GM10847 (cell line): ENCODE measurements around the gene KLHL6.
A peak's percentile ranks its signal among the peaks of the same experiment; 100 is the strongest.

Source experiments
- POLR2A ChIP-seq: IDR thresholded peaks from 2 replicates; pipeline ENCODE4 v1.6.1; 2011; ENCODE audit not compliant: insufficient read length; ENCODE audit errors: extremely low read depth

Gene KLHL6

GRCh38 chr3:183555541-183556081 is at the start of gene KLHL6:
Gene KLHL6 (minus strand): TSS chr3:183555706. CDS start chr3:183555653, 53 bp downstream.
- TF ChIP-seq POLR2A = peak; percentile 21

GRCh38 chr3:183597959-183598358 is 42.5 kb upstream of the KLHL6 start:
- no peak for TF ChIP-seq POLR2A

GRCh38 chr3:183594636-183595035 is 39.1 kb upstream of the KLHL6 start:
- no peak for TF ChIP-seq POLR2A

GRCh38 chr3:183592821-183593220 is 37.3 kb upstream of the KLHL6 start:
- no peak for TF ChIP-seq POLR2A

- TF ChIP-seq POLR2A = no peak
Measured at GRCh38 chr3:183591881-183592521, 36.5 kb upstream of the KLHL6 start.

- no peak for TF ChIP-seq POLR2A
Measured at GRCh38 chr3:183590442-183590841, 34.9 kb upstream of the KLHL6 start.

GRCh38 chr3:183587336-183587735 is 31.8 kb upstream of the KLHL6 start:
- no peak for TF ChIP-seq POLR2A

- no peak for TF ChIP-seq POLR2A
Measured at GRCh38 chr3:183586477-183586876, 31.0 kb upstream of the KLHL6 start.

- TF ChIP-seq POLR2A = no peak
Measured at GRCh38 chr3:183584914-183585280, 29.4 kb upstream of the KLHL6 start.

- no peak for TF ChIP-seq POLR2A
Measured at GRCh38 chr3:183584246-183584913, 28.9 kb upstream of the KLHL6 start.

GRCh38 chr3:183583331-183584245 is 28.1 kb upstream of the KLHL6 start:
- no peak for TF ChIP-seq POLR2A

- no peak for TF ChIP-seq POLR2A
Measured at GRCh38 chr3:183582161-183582560, 26.7 kb upstream of the KLHL6 start.

GRCh38 chr3:183581496-183582155 is 26.1 kb upstream of the KLHL6 start:
- TF ChIP-seq POLR2A = no peak

GRCh38 chr3:183579967-183580900 is 24.7 kb upstream of the KLHL6 start:
- no peak for TF ChIP-seq POLR2A
